HG02884 (cell line): ENCODE data around the gene NPS.
A peak's percentile ranks its signal among the peaks of the same experiment; 100 is the strongest.

Source experiments
- ATAC-seq: cut with Tn5 transposase; IDR thresholded peaks from one replicate; pipeline ENCODE4 v1.9.1; 2021; ENCODE audit warnings: mild to moderate bottlenecking, moderate library complexity; ENCODE audit not compliant: unreplicated experiment

NPS gene

GRCh38 chr10:127556916-127557315 is 7.8 kb downstream of the NPS start:
- no peak for ATAC-seq

- no peak for ATAC-seq
These were observed 12.5 kb downstream of the NPS start for GRCh38 chr10:127561647-127562046.

DNA sequence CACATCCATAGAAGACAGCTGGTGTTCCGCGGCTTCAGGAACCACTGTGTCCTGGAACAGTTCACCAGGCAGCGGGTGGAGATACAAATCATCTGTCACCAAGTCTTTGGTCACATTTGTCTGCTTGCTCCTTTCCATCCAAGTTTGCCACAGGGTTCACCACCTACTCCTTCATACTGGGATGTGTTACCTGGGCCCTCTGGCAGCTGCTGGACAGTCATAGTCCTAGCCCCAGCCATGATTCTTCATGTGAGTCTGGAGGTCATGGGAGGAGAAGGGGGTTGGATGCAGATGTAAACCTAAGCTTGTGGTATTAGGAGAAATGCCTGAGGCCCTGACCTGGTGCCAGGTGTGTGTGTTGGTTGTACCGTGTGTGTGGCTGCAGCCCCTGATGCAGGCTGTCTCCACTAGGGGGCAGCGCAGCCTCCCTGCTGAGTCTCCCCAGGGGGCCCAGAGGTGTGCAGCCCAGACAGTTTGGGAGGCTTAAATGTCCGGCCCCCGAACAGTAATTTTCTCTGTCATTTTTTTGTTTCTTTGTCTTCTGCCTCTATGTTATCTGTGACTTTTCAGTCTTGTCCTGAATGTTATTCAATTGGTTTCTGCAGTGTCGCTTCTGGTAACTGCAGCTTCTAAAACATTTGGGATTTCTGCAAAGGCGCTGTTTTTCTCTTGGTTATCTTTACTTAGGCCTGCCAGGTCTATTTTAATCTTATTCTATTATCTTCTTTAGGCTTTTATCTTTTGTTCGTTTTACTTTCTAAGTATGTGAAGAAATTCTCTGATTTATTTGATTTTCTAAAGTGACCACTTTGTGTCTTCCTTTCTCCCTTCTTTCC is 14.8 kb downstream of the NPS start:
- ATAC-seq, result peak; percentile 70

- ATAC-seq, result no peak
These were observed 15.5 kb downstream of the NPS start for GRCh38 chr10:127564644-127565043.

GRCh38 chr10:127565583-127565982 is 16.5 kb downstream of the NPS start:
- ATAC-seq, result no peak

DNA sequence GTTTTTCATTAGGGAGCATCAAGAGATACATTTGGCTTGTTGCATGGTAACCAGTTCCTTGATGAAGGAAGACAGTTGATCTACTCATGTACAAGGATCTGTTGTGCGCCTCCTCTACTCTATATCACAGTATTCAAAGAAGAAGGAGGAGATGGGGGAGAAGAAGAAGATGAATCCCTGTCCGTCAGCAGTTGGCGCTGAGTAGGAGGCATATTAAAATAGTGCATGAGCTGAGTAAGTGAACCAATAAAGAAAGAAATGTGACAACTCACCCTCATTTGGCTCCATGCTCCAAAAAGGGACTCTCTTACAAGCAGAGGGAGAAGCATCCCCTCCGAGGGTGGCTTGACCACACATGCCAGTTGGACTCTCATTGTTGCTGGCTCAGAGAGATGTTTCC is 20.1 kb downstream of the NPS start:
- no peak for ATAC-seq

GRCh38 chr10:127570036-127570435 is 20.9 kb downstream of the NPS start:
- ATAC-seq, result no peak

DNA sequence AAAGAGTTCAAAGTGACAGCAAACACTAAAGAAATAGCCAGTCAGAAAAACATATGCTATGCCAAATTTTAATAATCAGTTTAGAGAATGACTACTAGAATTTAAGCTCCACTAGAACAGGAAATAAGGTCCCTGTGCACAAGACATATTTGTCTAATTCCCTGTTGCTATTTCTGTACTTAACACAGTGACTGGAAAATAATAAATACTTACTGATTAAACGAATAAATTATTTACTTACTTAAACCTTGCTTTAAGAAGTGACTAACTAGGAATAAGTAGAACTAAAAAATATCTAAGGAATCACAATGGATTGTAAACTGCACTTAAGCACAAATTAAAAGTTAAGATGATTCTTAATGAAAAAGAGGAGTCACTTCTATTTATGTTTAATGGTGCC is 22.3 kb downstream of the NPS start:
- no peak for ATAC-seq

DNA sequence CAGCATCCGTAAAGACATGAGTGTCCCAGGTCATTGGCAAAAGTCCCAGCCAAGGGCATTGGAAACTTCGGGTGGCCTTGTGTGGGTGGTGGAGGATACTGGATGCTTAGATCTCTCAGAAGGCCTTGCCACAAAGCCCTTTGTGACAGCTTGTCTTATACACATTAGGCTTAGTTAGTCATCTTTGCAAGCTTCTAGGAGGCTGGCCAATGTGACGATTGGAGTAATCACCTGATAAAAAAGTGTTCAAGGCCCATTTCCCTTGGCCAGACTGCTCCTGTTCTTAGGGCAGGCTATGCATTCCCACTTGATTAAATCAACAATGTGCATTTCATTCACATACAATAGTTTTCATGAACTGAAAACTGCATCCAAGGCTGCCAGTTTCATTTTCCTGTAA is 26.9 kb downstream of the NPS start:
- ATAC-seq, result no peak

GRCh38 chr10:127576740-127577161 is 27.6 kb downstream of the NPS start:
- no peak for ATAC-seq

GRCh38 chr10:127577376-127578258 is 28.5 kb downstream of the NPS start:
- no peak for ATAC-seq

DNA sequence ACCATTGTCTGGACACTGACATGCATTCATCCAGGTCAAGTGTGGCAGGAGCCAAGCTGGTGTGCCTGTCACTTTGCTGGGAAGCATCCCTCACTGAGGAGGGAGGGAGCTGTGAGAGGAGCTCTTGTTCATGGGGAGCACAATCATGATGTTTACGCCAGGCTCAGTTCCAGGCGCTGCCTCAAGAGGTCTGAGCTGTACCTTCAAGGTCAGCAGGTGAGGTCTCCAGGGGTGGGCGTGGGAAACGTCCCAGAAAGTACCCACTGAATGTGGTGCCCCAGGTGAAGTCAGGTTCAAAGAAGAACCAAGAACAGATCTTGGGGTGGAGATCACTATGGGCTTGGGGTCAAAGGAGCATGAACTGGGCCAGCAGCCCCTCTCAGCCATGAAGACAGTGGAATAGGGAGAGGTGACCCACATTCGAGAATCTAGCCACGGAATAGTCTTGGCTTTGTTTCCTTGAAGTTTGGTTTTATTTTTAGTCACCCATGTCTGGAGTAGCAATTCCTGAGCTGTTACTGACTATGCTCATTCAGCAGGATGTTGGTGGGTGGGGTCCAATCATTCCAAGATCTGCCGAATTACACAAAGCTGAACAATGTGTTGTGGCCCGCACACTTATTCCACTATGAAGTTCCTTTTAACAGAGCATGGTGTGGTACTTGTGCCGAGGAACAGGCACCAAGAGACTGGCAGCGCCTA is 29.3 kb downstream of the NPS start:
- no peak for ATAC-seq

- no peak for ATAC-seq
These were observed 29.8 kb downstream of the NPS start for GRCh38 chr10:127578961-127579305.

GRCh38 chr10:127579640-127580039 is 30.5 kb downstream of the NPS start:
- ATAC-seq, result no peak

GRCh38 chr10:127580822-127581221 is 31.7 kb downstream of the NPS start:
- ATAC-seq, result no peak

- ATAC-seq, result no peak
These were observed 36.5 kb downstream of the NPS start for GRCh38 chr10:127585519-127586023.

DNA sequence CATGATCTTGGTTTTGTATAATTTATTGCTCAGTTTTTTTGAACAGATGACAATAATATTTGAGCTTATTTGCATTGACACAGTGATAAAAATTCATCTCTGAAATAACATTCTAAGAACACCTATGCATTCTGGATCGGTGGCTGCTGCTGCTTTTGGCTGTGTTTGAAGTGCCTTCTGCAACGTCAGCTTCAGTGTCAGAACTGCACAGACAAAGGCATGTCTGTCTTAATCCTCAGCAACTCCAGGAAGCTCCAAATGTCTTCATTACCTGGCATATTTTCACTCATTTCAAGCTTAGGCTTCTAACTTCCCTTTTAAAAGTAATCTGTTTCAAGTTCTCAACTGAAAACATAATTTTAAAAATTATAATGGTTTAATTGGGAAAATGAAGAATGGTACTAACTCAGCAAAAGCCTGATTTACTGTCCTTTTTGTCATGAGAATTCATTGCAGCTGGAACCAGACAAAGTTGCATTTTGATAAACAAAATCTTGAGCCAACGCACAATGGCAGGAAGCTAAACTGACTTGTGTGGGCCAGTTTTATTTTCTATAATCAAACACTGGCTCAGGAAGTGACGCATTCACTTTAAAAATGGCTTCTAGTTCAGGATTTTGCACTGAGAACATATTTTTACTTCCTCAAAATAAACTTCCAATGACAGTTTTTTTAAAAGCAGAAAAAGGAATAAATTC is 38.7 kb downstream of the NPS start:
- ATAC-seq, result no peak

- ATAC-seq, result no peak
These were observed 43.5 kb downstream of the NPS start for GRCh38 chr10:127592586-127592985.

- no peak for ATAC-seq
These were observed 51.4 kb downstream of the NPS start for GRCh38 chr10:127600479-127600878.
